Smooth muscle cell (in vitro differentiated cells): ENCODE measurements around the gene MCTP1. TPM values are rescaled to one million over a fixed set of nuclear protein-coding genes. Genes with fewer than 3 reads are reported as not detected.

Experiments used
- DNase-seq: peaks from one replicate; lab custom pipeline; 2025; ENCODE audit not compliant: unreplicated experiment; lab: John Stamatoyannopoulos, UW
- H2AFZ ChIP-seq: fragments of 200-600 bp; sonication (generic); 2 replicates; pipeline ENCODE4 v1.6.0; 2016; ENCODE audit warnings: antibody characterized with exemption, low read depth, mild to moderate bottlenecking
- H3F3A ChIP-seq: fragments of 200-600 bp; sonication (generic); 2 replicates; pipeline ENCODE4 v1.6.0; 2017; ENCODE audit warnings: antibody characterized with exemption, low read depth
- H3K27ac ChIP-seq: fragments of 200-600 bp; sonication (generic); 2 replicates; pipeline ENCODE4 v1.5.1; 2016; ENCODE audit warnings: low read depth, mild to moderate bottlenecking
- H3K27me3 ChIP-seq: fragments of 200-600 bp; sonication (generic); 2 replicates; pipeline ENCODE4 v1.6.1; 2016; ENCODE audit warnings: low read depth, mild to moderate bottlenecking
- H3K36me3 ChIP-seq: fragments of 200-600 bp; sonication (generic); 2 replicates; pipeline ENCODE4 v1.5.1; 2016; ENCODE audit warnings: low read depth
- H3K4me1 ChIP-seq: fragments of 200-600 bp; sonication (generic); 2 replicates; pipeline ENCODE4 v1.5.1; 2016; ENCODE audit warnings: low read depth
- H3K4me2 ChIP-seq: fragments of 200-600 bp; sonication (generic); 2 replicates; pipeline ENCODE4 v1.6.0; 2016; ENCODE audit warnings: mild to moderate bottlenecking
- H3K4me3 ChIP-seq: fragments of 200-600 bp; sonication (generic); 2 replicates; pipeline ENCODE4 v1.5.1; 2016; ENCODE audit warnings: mild to moderate bottlenecking
- H3K79me2 ChIP-seq: fragments of 200-600 bp; sonication (generic); 2 replicates; pipeline ENCODE4 v1.6.0; 2016; ENCODE audit warnings: low read depth, mild to moderate bottlenecking
- H3K9ac ChIP-seq: fragments of 200-600 bp; sonication (generic); 2 replicates; pipeline ENCODE4 v1.6.0; 2016; ENCODE audit warnings: low read depth
- H3K9me3 ChIP-seq: fragments of 200-600 bp; sonication (generic); replicated peaks from 2 replicates; pipeline ENCODE4 v1.5.1; 2016; ENCODE audit warnings: low read depth
- H4K20me1 ChIP-seq: fragments of 200-600 bp; sonication (generic); 2 replicates; pipeline ENCODE4 v1.6.0; 2016; ENCODE audit warnings: low read depth
- CTCF ChIP-seq: fragments of 200-600 bp; sonication (generic); IDR thresholded peaks from 2 replicates; pipeline ENCODE4 v1.5.1; 2017; ENCODE audit warnings: borderline replicate concordance, mild to moderate bottlenecking, antibody characterized with exemption; ENCODE audit not compliant: insufficient read depth, poor library complexity, severe bottlenecking
- WGBS: methylation state at CpG from one replicate; pipeline ENCODE4 v1.1.7; 2016; ENCODE audit warnings: low lambda C conversion rate; 5-methylcytosine and 5-hydroxymethylcytosine counted together
- polyA plus RNA-seq: library from polyadenylated mRNA; unstranded; fragments of >200 nt; fragmentation: Nextera tagmentation; extraction: Ambion mirVana; gene quantifications from 2 replicates; pipeline ENCODE4 v1.2.1, GENCODE V29; 2016
- total RNA-seq: library from RNA; depleted of rRNA; stranded (reverse); fragments of >200 nt; gene quantifications from 2 replicates; pipeline ENCODE4 v1.2.3, GENCODE V29; 2014

The MCTP1 gene
- total and polyA plus RNA-seq, 2 experiments from 2014 or later: 1.1 to 4.8 TPM

DNA sequence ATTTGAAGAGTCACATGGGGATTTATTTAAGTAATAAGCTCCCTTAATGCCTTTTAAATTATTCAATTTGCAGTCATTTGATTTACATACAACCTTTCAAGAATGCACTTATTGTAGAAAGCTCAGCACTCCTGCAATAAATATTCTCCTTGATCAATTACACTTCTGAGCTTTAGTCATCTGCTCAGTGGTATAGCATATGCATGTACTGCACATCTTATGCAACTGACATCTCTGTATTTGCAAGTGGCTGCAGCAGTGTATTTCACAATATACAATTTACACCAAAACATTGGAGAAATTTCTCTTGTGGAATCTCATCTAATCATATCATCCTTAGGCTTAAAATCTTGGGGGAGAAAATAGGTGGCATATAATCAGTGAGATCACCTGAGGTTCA is 340.7 kb downstream of the MCTP1 start:
- no peaks in the 10 kb centered on the region for H3K4me1 ChIP-seq
- H3K9ac ChIP-seq: no peak overlapping the region
- H3K27me3 ChIP-seq: no peaks in the 10 kb centered on the region
- H3F3A ChIP-seq: no peaks in the 10 kb centered on the region
- H3K27ac ChIP-seq: no peak overlapping the region
- no peak for TF ChIP-seq CTCF
- H3K9me3 ChIP-seq: no peaks in the 10 kb centered on the region
- H3K4me2 ChIP-seq: no peak overlapping the region
- H3K36me3 ChIP-seq: no peaks in the 10 kb centered on the region
- H2AFZ ChIP-seq: no peak overlapping the region
- H3K79me2 ChIP-seq: no peaks in the 10 kb centered on the region
- no peak for DNase-seq
- no peak overlapping the region for H3K4me3 ChIP-seq
- no peaks in the 10 kb centered on the region for H4K20me1 ChIP-seq

DNA sequence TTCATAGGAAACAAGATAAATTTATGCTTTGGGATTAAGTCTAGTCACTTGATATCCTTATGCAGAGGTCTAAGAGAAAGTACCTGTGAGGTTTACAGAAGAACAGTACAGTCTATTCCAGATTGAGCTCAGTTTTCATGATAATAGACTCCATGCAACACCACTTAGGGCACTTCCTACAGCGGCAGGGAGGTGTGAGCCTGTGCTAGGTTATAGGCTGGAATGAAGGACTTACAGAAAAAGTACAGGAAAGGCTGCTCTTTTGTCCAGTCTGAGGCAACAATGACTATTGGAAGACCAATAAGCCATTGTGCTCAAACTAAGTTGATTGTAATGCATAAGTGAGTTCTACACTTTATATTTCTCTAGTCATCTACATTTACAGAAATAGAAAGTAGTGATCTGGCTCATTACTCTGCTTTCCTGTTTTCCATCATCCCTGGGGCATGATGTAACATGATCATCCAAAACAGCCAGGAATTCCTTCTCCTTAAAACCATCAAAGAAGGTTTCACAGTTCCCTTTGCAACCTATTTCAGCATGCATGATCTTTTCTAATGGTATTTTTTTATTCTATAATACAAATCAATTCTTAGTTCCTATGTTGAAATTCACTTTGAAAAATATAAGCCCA is 343.7 kb downstream of the MCTP1 start:
- H3K27ac ChIP-seq: no peak overlapping the region
- WGBS: 52% methylated on average over 1 of the region's 1 CpG
- H3K9ac ChIP-seq: no peak overlapping the region
- no peaks in the 10 kb centered on the region for H3K79me2 ChIP-seq
- TF ChIP-seq CTCF: no peak
- no peaks in the 10 kb centered on the region for H3F3A ChIP-seq
- H3K36me3 ChIP-seq: no peaks in the 10 kb centered on the region
- no peak for DNase-seq
- H4K20me1 ChIP-seq: no peaks in the 10 kb centered on the region
- no peak overlapping the region for H2AFZ ChIP-seq
- H3K27me3 ChIP-seq: no peaks in the 10 kb centered on the region
- no peaks in the 10 kb centered on the region for H3K4me1 ChIP-seq
- no peaks in the 10 kb centered on the region for H3K9me3 ChIP-seq
- no peak overlapping the region for H3K4me2 ChIP-seq
- no peak overlapping the region for H3K4me3 ChIP-seq

GRCh38 chr5:94932259-94932658 is 352.6 kb downstream of the MCTP1 start:
- H3K27ac ChIP-seq: no peak overlapping the region
- no peak for DNase-seq
- no peaks in the 10 kb centered on the region for H3K27me3 ChIP-seq
- H2AFZ ChIP-seq: no peak overlapping the region
- WGBS: 65% methylated on average over 2 of the region's 2 CpGs
- H3K79me2 ChIP-seq: no peaks in the 10 kb centered on the region
- no peaks in the 10 kb centered on the region for H3F3A ChIP-seq
- TF ChIP-seq CTCF: no peak
- H3K9me3 ChIP-seq: no peaks in the 10 kb centered on the region
- H4K20me1 ChIP-seq: no peaks in the 10 kb centered on the region
- no peak overlapping the region for H3K4me2 ChIP-seq
- H3K36me3 ChIP-seq: no peaks in the 10 kb centered on the region
- no peak overlapping the region for H3K4me3 ChIP-seq
- no peaks in the 10 kb centered on the region for H3K4me1 ChIP-seq
- H3K9ac ChIP-seq: no peak overlapping the region

DNA sequence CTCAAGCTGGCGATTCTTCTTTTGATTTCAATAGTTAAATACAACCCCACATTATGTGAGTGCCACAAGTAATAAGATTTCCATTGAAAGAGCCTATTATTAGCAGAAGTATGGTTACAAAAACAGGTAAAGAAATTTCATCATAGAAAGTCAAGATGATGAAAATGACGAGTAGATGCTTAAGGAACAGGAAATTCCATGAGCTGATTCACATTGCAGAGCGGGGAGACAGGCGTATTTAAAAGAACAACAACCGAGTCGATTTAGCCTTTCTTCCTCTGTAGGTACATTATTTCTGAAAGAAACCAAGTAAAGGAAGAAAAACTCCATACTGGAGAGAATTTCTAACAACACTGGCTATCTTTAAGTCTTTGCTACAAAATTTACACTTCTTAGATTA is 356.0 kb downstream of the MCTP1 start:
- no peaks in the 10 kb centered on the region for H3K9me3 ChIP-seq
- H3K4me1 ChIP-seq: no peaks in the 10 kb centered on the region
- no peak overlapping the region for H3K4me2 ChIP-seq
- WGBS: 60% methylated on average over 6 of the region's 6 CpGs
- no peak overlapping the region for H2AFZ ChIP-seq
- no peaks in the 10 kb centered on the region for H4K20me1 ChIP-seq
- no peaks in the 10 kb centered on the region for H3K36me3 ChIP-seq
- no peak overlapping the region for H3K9ac ChIP-seq
- no peak for DNase-seq
- H3K4me3 ChIP-seq: no peak overlapping the region
- no peaks in the 10 kb centered on the region for H3K79me2 ChIP-seq
- TF ChIP-seq CTCF: no peak
- no peaks in the 10 kb centered on the region for H3F3A ChIP-seq
- H3K27me3 ChIP-seq: no peaks in the 10 kb centered on the region
- H3K27ac ChIP-seq: no peak overlapping the region
